Activated T-cell treated with anti-CD3 and anti-CD28 coated beads for 4 hours (primary cell): ENCODE measurements around the gene TSPAN16.

Experiments used
- DNase-seq: peaks from one replicate; pipeline ENCODE4 v3.0.0-alpha.2; 2020

The TSPAN16 gene

GRCh38 chr19:11295665-11296245 lies at the start of gene TSPAN16:
TSPAN16 (plus strand) TSS chr19:11296160; CDS start chr19:11296298, 138 bp downstream.
- no peak for DNase-seq

- DNase-seq, result no peak
Observed at GRCh38 chr19:11246941-11247340, 49.0 kb upstream of the TSPAN16 start.

- no peak for DNase-seq
Observed at GRCh38 chr19:11247391-11247790, 48.6 kb upstream of the TSPAN16 start.

- no peak for DNase-seq
Observed at GRCh38 chr19:11247934-11248333, 48.0 kb upstream of the TSPAN16 start.

- DNase-seq, result no peak
Observed at GRCh38 chr19:11248852-11249251, 47.1 kb upstream of the TSPAN16 start.

- no peak for DNase-seq
Observed at GRCh38 chr19:11251217-11251616, 44.7 kb upstream of the TSPAN16 start.

GRCh38 chr19:11251650-11252314 lies 44.2 kb upstream of the TSPAN16 start:
- DNase-seq, result no peak

GRCh38 chr19:11252665-11253355 lies 43.1 kb upstream of the TSPAN16 start:
- DNase-seq, result no peak

- no peak for DNase-seq
Observed at GRCh38 chr19:11254666-11255065, 41.3 kb upstream of the TSPAN16 start.

GRCh38 chr19:11256189-11256588 lies 39.8 kb upstream of the TSPAN16 start:
- no peak for DNase-seq

GRCh38 chr19:11257846-11258380 lies 38.0 kb upstream of the TSPAN16 start:
- DNase-seq, result no peak

GRCh38 chr19:11260996-11261395 lies 35.0 kb upstream of the TSPAN16 start:
- no peak for DNase-seq

GRCh38 chr19:11261431-11261970 lies 34.5 kb upstream of the TSPAN16 start:
- no peak for DNase-seq

- no peak for DNase-seq
Observed at GRCh38 chr19:11261971-11262839, 33.8 kb upstream of the TSPAN16 start, which contains the start of gene DOCK6. DOCK6 (minus strand) TSS chr19:11262524; CDS start chr19:11262440, 84 bp downstream.

GRCh38 chr19:11263726-11264125 lies 32.2 kb upstream of the TSPAN16 start:
- no peak for DNase-seq

- no peak for DNase-seq
Observed at GRCh38 chr19:11264452-11265176, 31.3 kb upstream of the TSPAN16 start.

- DNase-seq, result no peak
Observed at GRCh38 chr19:11265177-11265784, 30.7 kb upstream of the TSPAN16 start.

- DNase-seq, result no peak
Observed at GRCh38 chr19:11265785-11266236, 30.1 kb upstream of the TSPAN16 start.

GRCh38 chr19:11267316-11268085 lies 28.5 kb upstream of the TSPAN16 start:
- no peak for DNase-seq

- no peak for DNase-seq
Observed at GRCh38 chr19:11268783-11269267, 27.1 kb upstream of the TSPAN16 start.
